GM19193 (cell line): Measurements from ENCODE around the gene CLNK.

Experiments used
- POLR2A ChIP-seq: IDR thresholded peaks from 4 replicates; pipeline ENCODE4 v1.6.1; 2011; ENCODE audit not compliant: insufficient read depth, insufficient read length; ENCODE audit errors: extremely low read depth

CLNK gene

GRCh38 chr4:10647846-10648245, 36.7 kb downstream of the CLNK start:
- TF ChIP-seq POLR2A: no peak

- no peak for TF ChIP-seq POLR2A
Measured at GRCh38 chr4:10643600-10644425, 40.8 kb downstream of the CLNK start.

DNA sequence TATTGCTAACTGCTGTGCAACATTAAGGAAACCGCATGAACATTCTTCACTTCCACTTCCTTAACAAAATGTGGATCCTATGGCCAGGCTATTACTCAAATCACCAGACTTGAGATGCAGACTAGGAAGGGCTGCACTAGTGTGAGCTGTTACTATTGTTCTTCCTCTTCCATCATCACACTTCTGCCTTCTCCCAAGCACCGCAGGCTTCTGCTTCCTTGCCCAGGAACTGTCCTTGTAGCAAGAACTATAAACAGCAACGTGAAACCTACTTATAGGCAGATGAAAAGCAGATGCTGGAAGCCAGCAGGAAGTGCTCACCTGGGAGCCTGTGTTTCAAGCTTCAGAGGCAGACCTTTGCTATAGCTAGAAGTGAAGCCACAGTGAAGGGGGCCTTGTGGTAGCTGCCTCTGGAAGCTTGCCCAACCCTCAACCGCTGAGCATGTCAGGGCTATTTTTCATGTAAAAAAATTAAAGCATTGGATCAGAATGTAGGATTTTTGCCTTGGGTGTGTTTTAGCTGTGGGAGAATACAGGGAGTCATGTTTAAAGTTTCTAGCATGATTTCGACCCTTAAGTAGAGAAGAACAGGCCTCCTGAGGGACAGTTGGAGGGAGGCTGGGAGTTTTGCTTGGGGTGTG, 43.9 kb downstream of the CLNK start:
- TF ChIP-seq POLR2A: no peak

GRCh38 chr4:10639664-10640063, 44.9 kb downstream of the CLNK start:
- no peak for TF ChIP-seq POLR2A

DNA sequence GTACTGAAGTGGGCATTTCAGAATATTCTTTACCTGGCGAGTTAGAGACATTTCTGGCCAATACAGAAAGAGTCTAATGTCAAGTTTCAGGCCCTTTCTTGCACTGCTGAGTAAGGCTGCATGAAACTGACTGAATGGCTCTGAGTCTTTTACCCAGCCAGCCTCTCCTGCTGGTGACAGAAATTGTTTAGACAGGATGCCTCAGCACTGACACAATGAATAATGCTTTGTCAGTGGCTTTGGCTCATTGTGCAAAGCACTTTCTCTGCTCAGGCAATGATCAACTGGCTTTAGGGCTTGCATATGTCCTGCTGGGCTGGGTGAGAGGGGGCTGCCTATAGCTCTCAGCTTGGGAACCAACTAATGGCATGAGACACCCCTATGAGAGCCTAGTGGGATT, 45.5 kb downstream of the CLNK start:
- TF ChIP-seq POLR2A: no peak

DNA sequence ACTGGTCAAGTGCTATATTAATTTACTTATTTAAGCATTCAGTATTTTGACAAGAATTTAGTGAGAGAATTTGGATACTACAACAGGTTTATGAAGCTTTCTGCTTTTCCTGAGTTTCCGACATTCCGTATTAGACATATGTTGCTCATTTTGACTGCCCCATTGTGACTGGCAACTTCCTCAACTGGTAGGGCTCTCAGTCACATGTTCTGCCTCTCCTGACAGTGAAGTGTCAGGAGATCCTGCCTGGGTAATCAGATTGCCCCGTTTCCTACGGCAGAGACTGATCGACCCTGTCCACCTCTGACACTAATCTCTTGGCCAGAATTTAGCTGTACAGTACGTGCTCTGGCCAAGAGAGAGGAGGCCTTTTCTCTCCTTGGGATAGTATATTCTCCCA, 49.5 kb downstream of the CLNK start:
- TF ChIP-seq POLR2A: no peak

GRCh38 chr4:10629394-10629793, 55.2 kb downstream of the CLNK start:
- TF ChIP-seq POLR2A: no peak

DNA sequence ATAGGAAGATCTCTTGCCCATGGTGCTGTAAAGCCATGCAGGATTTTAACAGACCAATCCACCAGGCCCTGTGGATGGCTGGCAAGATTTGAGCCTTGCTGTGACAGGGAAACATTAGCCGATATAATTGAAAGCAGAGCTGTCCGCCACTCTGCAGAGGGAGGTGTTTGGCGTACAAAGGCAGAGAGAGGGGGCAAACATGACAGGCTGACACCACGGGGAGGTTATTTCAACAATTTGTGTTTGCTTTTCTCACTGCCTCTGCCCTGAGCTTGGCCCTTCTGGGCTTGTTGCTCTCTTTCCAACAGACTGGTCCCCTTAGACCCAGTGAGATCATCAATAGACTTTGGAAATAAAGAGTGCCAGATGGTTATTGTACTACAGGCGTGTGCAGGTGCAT, 59.4 kb downstream of the CLNK start:
- TF ChIP-seq POLR2A: no peak

DNA sequence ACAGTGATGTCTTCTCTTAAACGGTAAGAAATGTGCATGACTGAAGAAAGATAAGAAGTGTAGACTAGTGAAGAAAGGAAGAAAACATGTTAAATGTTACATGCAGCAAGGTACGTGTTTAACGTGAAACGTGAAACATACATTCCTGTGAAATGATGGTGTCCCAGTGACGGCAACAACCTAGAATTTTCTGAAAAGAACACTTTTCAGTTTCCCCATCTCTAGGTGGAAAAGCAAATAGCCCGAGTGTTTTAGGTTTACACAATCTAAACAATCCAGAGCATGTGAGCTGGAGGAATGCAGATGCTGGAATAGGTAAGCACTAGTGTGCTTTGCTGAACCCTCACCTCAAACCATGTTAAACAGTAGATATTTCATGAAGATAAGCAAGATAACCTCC, 60.7 kb downstream of the CLNK start:
- no peak for TF ChIP-seq POLR2A

GRCh38 chr4:10623241-10623640, 61.3 kb downstream of the CLNK start:
- no peak for TF ChIP-seq POLR2A

DNA sequence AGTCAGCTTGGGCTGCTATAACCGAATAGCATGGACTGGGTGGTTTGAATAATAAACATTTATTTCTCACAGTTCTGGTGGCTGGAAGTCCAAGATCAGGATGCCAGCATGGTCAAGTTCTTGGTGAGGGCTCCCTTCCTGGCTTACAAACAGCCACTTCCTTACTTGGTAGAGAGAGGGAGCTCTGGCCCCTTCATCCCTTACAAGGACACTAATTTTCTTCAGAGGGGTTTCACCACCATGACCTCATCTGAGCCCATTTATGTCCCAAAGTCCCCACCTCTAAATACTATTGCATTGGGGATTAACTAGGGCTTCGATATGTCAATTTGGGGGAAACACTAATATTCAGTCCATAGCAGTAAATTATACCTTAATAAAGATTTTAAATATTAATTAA, 61.8 kb downstream of the CLNK start:
- TF ChIP-seq POLR2A: no peak

DNA sequence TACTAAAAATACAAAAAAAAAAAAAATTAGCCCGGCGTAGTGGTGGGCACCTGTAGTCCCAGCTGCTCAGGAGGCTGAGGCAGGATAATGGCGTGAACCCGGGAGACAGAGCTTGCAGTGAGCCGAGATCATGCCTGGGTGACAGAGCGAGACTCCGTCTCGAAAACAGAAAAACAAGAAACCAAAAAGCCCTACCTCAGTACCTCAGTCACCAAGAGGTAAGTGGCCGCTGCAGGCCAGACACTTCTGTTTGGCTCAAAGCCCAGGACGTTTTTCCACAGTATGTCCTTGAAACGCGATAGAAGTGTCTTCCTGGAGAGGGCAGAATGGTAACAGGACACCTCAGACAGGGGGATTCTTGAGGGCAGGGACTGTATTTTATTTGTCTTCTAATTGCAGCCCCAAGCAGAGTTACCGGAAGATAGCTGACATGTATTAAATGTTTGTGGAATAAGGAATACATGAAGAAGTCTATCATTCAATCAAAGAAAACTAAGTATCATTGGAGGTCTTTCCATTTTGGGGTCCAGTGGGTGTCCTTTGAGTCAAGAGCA, 63.6 kb downstream of the CLNK start:
- no peak for TF ChIP-seq POLR2A

GRCh38 chr4:10619855-10620254, 64.7 kb downstream of the CLNK start:
- TF ChIP-seq POLR2A: no peak

DNA sequence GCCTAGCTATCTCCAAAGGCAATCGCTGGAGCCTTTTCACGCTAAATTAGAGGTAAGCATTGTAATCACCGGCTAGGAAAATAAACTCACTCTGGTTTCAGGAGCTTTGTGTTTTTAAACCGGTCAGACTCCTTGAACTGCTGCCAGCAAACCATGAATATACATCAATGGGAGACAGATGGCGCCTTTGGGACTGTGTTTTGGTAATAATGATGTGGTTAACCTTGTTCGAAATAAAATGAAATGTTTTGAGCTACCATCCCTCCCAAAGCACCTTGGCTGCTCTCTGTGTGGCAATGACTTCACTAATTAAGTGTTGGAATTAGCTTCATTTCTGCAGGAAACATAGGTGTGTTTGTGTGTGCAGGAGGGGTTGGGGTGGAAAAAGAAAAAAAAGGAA, 65.3 kb downstream of the CLNK start:
- no peak for TF ChIP-seq POLR2A

GRCh38 chr4:10613926-10614478, 70.6 kb downstream of the CLNK start:
- TF ChIP-seq POLR2A: no peak

DNA sequence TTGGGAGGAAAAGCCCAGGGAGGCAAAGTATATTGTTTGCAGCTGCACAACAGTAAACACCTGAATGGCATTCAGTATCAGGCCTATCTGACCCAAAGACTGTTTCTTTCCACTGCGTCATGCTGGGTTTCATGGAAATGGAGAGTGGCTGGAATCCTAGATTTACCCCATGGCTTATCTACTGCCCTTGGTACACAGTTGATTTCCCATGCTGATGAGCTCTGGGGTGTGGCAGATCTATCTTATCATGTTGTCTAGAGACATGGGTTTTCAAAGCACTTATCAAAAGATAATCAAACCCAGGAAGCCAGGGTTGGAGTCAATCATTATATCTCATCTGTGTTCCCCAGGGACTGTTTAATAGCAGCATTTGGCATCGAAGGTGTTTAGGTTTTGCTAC, 72.1 kb downstream of the CLNK start:
- no peak for TF ChIP-seq POLR2A
